ENCODE measurements around the gene TMEM87B. TPM values are rescaled to one million over a fixed set of nuclear protein-coding genes. Genes with fewer than 3 reads are reported as not detected.
"Not testable (repeated sequence)": the region's sequence is repeated elsewhere in the genome, so short reads cannot be mapped to it uniquely, and the experiment has no call there.

Gene TMEM87B
- total RNA-seq, 1 experiment from 2014 or later: 20.2 TPM

- DNase-seq (ENCODE audit: low spot score): peak; percentile 62
These were observed 22.2 kb upstream of the TMEM87B start for GRCh38 chr2:112032689-112033465.

GRCh38 chr2:112033600-112033999 is 21.5 kb upstream of the TMEM87B start:
- DNase-seq (ENCODE audit: low spot score): peak; percentile 67

DNA sequence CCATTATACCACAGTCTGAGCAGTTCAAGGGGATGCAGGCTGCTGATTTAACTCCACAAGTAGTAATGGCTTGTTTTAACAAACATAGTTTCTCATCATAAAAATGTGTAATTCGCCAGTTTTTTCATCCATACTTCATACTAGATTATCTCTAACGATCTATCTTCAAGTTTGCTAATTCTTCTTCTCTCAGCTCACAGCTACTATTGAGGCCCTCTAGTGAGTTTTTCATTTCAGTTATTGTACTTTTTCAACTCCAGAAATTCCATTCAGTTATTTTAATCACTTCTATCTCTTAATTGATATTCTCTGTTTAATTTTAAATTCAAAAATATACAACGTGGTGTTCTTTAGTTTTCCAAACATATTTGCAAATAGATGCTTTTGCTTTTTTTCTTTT is 20.1 kb upstream of the TMEM87B start:
- no peak for DNase-seq (ENCODE audit: low spot score)

GRCh38 chr2:112035786-112036185 is 19.3 kb upstream of the TMEM87B start:
- DNase-seq (ENCODE audit: low spot score): no peak

DNA sequence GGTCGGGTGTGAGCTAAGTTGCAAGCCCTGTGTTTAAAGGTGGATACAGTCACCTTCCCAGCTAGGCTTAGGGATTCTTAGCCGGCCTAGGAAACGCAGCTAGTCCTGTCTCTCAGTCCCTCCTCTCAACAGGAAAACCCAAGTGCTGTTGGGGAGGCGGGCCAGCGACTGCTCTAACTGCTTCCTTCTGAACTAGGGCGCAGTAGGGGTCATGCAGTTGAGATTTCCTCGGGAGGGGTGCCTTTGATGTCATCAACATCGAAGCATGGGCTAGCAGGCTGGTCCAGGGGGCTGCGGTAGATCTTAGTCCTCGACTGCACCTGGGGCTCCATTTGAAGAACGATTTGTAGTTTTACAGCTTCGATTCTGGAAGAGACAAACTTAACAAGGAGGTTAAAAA is 15.5 kb upstream of the TMEM87B start:
- DNase-seq (ENCODE audit: low spot score): not testable (repeated sequence)

- not testable (repeated sequence) for DNase-seq (ENCODE audit: low spot score)
These were observed 15.0 kb upstream of the TMEM87B start for GRCh38 chr2:112040066-112040465.

GRCh38 chr2:112041460-112041859 is 13.6 kb upstream of the TMEM87B start:
- not testable (repeated sequence) for DNase-seq (ENCODE audit: low spot score)

- DNase-seq (ENCODE audit: low spot score): no peak
These were observed 9.5 kb upstream of the TMEM87B start for GRCh38 chr2:112045446-112046014.

- DNase-seq (ENCODE audit: low spot score): no peak
These were observed 8.8 kb upstream of the TMEM87B start for GRCh38 chr2:112046231-112046630.

- DNase-seq (ENCODE audit: low spot score): no peak
These were observed 7.4 kb upstream of the TMEM87B start for GRCh38 chr2:112047537-112048235.

GRCh38 chr2:112048236-112048592 is 6.9 kb upstream of the TMEM87B start:
- no peak for DNase-seq (ENCODE audit: low spot score)

DNA sequence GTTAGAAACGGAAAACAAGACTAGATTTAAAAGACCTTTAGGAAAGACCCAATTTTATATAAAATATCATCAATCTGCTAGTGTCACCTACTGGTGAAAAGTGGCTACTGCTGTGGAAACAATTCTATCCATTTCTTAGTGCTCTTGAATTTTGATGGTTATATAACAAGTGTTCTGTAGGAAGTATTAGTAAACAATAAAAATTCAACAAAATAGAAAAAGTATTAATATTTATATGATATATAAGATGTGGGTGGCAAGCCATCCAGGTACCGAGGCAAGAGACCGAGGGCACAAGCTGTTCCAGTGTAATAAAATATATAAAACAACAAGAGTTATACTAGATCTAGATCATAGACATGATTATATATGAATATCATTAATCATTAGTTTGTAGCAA is 6.2 kb upstream of the TMEM87B start:
- peak; percentile 39 for DNase-seq (ENCODE audit: low spot score)

- no peak for DNase-seq (ENCODE audit: low spot score)
These were observed 4.8 kb upstream of the TMEM87B start for GRCh38 chr2:112050316-112050715.

GRCh38 chr2:112053917-112054846 is 887 bp upstream of the TMEM87B start:
- DNase-seq (ENCODE audit: low spot score): peak; percentile 93

DNA sequence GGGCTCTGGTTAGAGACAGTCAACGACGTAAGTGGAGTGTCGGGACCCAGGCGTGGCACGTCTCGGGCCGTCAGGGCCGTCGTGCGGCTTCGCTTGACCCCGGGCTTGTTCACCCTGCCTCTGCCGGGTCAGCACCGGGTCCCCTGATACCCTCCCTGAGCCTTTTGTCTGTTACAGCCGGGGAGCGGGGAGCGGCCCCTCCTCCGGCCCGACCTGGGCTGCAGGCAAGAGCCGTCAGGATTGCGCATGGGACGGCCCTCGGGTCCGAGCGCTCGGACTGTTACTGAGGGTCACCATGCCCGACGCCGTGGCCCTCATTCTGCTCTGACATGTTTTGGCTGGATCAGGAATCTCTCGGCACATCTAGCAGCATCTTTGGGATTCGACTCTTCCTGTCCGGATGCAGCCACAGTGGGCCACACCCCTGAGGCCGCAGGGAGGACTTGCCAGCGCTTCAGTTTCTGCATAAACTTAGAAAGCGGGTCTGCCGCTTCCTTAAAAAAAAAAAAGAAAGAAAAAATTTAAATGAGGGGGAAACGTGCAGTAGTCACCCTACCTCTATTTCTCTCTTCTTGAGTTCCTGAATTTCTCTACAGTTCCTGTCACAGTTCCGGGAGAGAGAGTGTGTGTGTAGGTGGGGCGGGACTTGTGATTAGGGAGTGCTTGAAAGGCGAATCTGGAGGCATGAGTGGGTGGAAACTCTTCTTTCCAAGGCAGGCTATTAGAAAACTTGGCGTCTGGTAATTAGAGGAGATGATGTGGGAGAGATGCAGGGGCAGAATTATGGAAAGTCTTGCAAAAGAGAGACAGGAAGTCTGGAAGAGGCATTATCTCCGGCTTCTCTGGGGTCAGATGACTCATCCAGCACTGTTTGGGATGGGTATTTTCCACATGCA is 909 bp downstream of the TMEM87B start:
- DNase-seq (ENCODE audit: low spot score): peak; percentile 75

GRCh38 chr2:112056626-112056987 is 1.5 kb downstream of the TMEM87B start:
- no peak for DNase-seq (ENCODE audit: low spot score)

DNA sequence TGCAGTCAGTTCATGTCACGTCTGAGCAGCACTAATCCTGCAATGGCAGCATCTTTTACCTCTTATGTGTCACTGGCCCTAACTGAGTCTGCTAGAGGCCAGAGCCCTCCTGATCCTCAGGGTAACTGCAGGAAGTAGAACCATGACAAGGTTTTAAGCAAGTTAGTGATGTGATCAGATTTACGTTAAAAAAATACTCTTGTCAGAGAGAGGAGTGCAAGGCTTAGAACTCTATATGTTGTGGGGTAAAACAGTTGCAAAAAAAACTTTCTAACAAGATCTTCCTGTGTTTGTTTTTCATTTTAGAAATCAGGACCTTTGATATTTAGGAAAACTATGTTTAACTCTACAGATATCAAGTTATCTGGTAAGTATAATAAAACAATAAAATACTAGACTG is 4.6 kb downstream of the TMEM87B start:
- DNase-seq (ENCODE audit: low spot score): no peak

DNA sequence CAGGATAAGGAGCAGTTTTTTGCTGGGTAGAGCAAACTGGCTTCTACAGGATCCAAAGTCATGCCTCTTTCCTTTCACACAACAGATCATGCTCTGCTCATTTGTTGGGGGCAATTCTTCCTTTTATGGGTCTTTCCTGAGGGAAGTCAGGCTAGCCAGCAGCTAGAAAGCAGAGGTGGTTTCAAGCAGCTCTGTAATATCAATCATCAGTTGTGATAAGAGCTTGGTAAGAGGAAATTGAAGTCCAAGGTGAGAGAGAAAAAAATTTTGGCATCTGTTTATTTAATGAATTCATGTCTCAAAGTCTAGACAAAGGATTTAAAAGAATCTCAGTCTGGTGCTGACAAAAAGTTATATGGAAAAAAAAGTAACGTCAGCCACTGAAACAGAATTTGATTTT is 6.2 kb downstream of the TMEM87B start:
- no peak for DNase-seq (ENCODE audit: low spot score)

GRCh38 chr2:112061840-112062239 is 6.8 kb downstream of the TMEM87B start:
- no peak for DNase-seq (ENCODE audit: low spot score)

DNA sequence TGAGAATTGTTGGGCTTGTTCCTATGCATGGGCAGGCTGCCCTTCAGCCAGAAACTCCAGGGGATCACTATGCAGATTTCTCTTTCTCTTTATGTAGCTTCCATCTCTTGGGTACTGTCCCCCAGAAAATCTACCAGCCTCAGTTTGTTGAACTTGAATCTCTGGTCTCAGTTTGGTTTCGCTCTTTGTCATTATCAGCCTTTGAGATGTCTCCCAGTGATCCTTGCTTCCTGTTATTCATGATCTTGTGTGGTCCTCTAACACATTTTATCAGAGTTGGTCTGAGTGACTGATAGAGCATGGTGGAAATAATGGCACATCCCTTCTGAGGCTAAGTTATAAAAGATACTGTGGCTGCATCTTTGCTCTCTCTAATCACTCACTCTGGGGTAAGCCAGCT is 7.8 kb downstream of the TMEM87B start:
- DNase-seq (ENCODE audit: low spot score): no peak

DNA sequence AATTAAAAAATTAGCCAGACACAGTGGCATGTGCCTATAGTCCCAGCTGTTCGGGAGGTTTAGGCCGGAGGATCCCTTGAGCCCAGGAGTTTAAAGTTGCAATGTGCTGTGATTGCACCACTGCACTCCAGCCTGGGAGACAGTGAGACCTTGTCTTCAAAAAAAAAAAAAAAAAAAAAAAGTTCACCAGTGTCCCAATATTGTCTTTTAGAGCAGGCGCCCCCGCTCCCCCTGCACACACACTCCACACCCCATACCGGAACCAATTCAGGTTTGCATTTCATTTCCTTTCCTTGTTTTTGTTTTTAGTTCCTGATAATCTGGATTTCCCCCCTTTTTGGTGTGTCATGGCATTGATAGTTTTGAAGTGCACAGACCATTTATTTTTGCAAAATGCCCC is 10.4 kb downstream of the TMEM87B start:
- no peak for DNase-seq (ENCODE audit: low spot score)
